ENCODE measurements around the gene FPR2. TPM values are rescaled to one million over a fixed set of nuclear protein-coding genes. Genes with fewer than 3 reads are reported as not detected.

Gene FPR2
- total and polyA plus RNA-seq, 9 of the 15 experiments (the other 6 are each of a cell fraction or from before 2014, with no cell fraction given), result 0.03 to 0.15 (median 0.07) TPM; not detected in 6

DNA sequence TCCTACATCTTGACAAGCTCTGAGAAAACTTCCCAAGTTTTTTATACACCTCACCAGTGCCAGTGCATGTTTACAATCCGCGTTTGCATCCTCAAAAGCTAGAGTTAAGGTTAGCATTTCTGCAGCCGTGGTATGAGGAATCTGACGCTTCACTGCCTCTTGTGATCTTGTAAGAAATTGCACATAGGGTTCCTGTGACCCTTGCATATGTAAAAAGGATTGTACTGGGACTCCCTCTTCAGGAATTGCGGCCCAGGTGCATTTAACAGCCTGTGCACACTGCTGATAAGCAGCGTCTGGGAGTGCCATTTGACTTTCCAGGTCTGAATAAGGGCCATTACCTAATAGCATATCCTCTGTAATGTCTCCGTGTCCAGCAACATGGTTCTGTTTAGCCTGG lies 49.2 kb downstream of the FPR2 start (continued):
- no peak for TF ChIP-seq NR2C2 (CRISPR knock-in tag; IDR thresholded peaks at IDR 0.05)
- TF ChIP-seq NR2C2 (tag; IDR thresholded peaks at IDR 0.05), result no peak
- no peak for TF ChIP-seq GABPB2 (CRISPR knock-in tag; conservative IDR thresholded peaks at IDR 0.05)
- no peak for TF ChIP-seq SP2 (IDR thresholded peaks at IDR 0.05; ENCODE audit: extremely low read depth, low read depth, low read length, poor library complexity, severe bottlenecking)
- TF ChIP-seq POU5F1 (IDR thresholded peaks at IDR 0.05; ENCODE audit: borderline replicate concordance, low read depth, low read length, partially characterized antibody), result no peak
- no peak for TF ChIP-seq RBM34 (IDR thresholded peaks at IDR 0.05; ENCODE audit: borderline replicate concordance, insufficient read depth, low read length)
- no peak for TF ChIP-seq KHSRP (IDR thresholded peaks at IDR 0.05)
- TF ChIP-seq CXXC5 (CRISPR knock-in tag; IDR thresholded peaks at IDR 0.05), result no peak
- no peak for TF ChIP-seq SAFB2 (IDR thresholded peaks at IDR 0.05; ENCODE audit: borderline replicate concordance, low read depth, low read length, severe bottlenecking)
- TF ChIP-seq FOS (IDR thresholded peaks at IDR 0.05; ENCODE audit: extremely low read depth, insufficient read length), result no peak
- no peak for TF ChIP-seq ZNF695 (CRISPR knock-in tag; IDR thresholded peaks at IDR 0.05)
- TF ChIP-seq RCOR1 (IDR thresholded peaks at IDR 0.05; ENCODE audit: borderline replicate concordance in 1 of 2, low read depth in 2 of 2, low read length in 2 of 2), result 0 out of 4 replicates have a peak, but pooled peaks of 1 of the 2 experiments have one; percentile 19
- no peak for TF ChIP-seq KDM4B (IDR thresholded peaks at IDR 0.05; ENCODE audit: borderline replicate concordance in 2 of 2, low read depth in 1 of 2)
- TF ChIP-seq RAD51 (IDR thresholded peaks at IDR 0.05; ENCODE audit: borderline replicate concordance, low read depth), result no peak
- no peak for TF ChIP-seq SMAD3 (CRISPR knock-in tag; conservative IDR thresholded peaks at IDR 0.05)
- TF ChIP-seq ZNF274 (IDR thresholded peaks at IDR 0.05; ENCODE audit: borderline replicate concordance, low read depth, low read length), result no peak
- TF ChIP-seq, protein P1, sequence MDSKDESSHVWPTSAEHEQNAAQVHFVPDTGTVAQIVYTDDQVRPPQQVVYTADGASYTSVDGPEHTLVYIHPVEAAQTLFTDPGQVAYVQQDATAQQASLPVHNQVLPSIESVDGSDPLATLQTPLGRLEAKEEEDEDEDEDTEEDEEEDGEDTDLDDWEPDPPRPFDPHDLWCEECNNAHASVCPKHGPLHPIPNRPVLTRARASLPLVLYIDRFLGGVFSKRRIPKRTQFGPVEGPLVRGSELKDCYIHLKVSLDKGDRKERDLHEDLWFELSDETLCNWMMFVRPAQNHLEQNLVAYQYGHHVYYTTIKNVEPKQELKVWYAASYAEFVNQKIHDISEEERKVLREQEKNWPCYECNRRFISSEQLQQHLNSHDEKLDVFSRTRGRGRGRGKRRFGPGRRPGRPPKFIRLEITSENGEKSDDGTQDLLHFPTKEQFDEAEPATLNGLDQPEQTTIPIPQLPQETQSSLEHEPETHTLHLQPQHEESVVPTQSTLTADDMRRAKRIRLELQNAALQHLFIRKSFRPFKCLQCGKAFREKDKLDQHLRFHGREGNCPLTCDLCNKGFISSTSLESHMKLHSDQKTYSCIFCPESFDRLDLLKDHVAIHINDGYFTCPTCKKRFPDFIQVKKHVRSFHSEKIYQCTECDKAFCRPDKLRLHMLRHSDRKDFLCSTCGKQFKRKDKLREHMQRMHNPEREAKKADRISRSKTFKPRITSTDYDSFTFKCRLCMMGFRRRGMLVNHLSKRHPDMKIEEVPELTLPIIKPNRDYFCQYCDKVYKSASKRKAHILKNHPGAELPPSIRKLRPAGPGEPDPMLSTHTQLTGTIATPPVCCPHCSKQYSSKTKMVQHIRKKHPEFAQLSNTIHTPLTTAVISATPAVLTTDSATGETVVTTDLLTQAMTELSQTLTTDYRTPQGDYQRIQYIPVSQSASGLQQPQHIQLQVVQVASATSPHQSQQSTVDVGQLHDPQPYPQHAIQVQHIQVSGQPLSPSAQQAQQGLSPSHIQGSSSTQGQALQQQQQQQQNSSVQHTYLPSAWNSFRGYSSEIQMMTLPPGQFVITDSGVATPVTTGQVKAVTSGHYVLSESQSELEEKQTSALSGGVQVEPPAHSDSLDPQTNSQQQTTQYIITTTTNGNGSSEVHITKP (IDR thresholded peaks at IDR 0.05; ENCODE audit: partially characterized antibody), result no peak
- TF ChIP-seq, protein P2, sequence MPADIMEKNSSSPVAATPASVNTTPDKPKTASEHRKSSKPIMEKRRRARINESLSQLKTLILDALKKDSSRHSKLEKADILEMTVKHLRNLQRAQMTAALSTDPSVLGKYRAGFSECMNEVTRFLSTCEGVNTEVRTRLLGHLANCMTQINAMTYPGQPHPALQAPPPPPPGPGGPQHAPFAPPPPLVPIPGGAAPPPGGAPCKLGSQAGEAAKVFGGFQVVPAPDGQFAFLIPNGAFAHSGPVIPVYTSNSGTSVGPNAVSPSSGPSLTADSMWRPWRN (IDR thresholded peaks at IDR 0.05; ENCODE audit: low read depth), result no peak

Measured in K562 (cell line).